Rectal smooth muscle tissue (tissue), 1 donor: ENCODE data around the gene LIMCH1.
"Not testable (repeated sequence)": the region's sequence is repeated elsewhere in the genome, so short reads cannot be mapped to it uniquely, and the experiment has no call there.

Experiments
- H3K27ac ChIP-seq: one replicate; pipeline ENCODE4 v1.7.0; 2013; ENCODE audit warnings: low read depth, low read length, inconsistent platforms
- H3K27me3 ChIP-seq: one replicate; pipeline ENCODE4 v1.7.0; 2013; ENCODE audit warnings: low read length; ENCODE audit not compliant: control insufficient read depth, insufficient read depth
- H3K36me3 ChIP-seq: one replicate; pipeline ENCODE4 v1.7.0; 2013; ENCODE audit warnings: low read length; ENCODE audit not compliant: control insufficient read depth, insufficient read depth
- H3K4me1 ChIP-seq: one replicate; pipeline ENCODE4 v1.7.0; 2013; ENCODE audit warnings: low read length; ENCODE audit not compliant: control insufficient read depth, insufficient read depth
- H3K4me3 ChIP-seq: one replicate; pipeline ENCODE4 v1.7.0; 2013; ENCODE audit warnings: low read length
- H3K9ac ChIP-seq: one replicate; pipeline ENCODE4 v1.7.0; 2013; ENCODE audit warnings: low read length

The LIMCH1 gene

DNA sequence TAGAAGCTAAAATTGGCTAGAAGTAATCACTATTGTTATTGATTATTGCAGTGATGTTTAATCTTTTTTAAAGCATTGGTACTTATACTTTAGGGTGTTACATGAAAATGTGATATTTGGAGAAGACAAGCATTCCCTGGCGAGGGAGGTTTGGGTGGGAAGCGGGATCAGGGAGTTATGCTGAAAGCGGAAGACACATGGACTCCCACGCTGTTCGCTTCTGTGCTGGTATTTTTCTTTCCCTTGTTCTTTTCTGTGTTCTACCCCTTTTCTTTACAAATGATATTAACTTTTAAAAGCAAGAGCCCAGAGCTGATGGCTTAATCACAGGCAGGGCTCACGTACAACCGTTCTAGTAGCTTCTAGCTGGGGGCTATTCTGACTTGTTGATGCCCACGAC, 148.9 kb downstream of the LIMCH1 start:
- Histone ChIP-seq H3K27ac (no peak overlapping the region), H3K27me3 (no peaks in the 10 kb centered on the region), H3K9ac (no peak overlapping the region), H3K4me3 (no peak overlapping the region), H3K4me1 (no peaks in the 10 kb centered on the region), H3K36me3 (peaks cover 5% of the 10 kb centered on the region)

GRCh38 chr4:41687971-41688370, 150.0 kb downstream of the LIMCH1 start:
- Histone ChIP-seq H3K27ac (no peak overlapping the region), H3K9ac (no peak overlapping the region), H3K36me3 (peaks cover 5% of the 10 kb centered on the region), H3K27me3 (no peaks in the 10 kb centered on the region), H3K4me1 (no peaks in the 10 kb centered on the region), H3K4me3 (no peak overlapping the region)

DNA sequence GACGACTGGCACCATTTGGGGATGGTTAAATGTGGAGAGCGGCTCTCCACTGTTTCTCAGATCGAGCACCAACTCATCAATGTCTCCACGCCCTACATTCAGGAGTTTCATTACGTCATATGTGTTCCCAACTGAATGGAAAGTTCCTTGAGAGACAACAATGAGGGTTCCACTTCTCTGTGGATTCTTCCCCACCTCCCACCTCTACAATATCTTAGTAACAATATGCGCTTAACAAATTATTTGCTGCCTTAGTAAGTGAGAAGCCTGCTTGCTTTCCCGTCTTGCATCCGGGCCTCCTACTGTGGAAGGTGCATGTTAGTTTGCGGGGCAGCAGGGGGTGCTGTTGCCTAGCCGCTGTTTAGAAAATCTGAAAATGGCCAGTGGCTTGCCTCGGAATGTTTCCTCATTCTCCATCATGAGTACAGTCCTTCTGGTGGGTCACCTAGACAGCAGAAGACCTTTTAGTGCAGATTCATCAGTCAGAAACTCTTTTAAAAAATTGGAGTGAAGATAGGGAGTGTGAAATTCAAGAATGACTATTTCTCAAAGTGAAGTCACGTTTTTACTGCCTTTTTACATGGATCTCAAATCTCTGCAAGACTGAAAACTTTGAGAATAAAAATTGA, 154.9 kb downstream of the LIMCH1 start:
- no peak overlapping the region for H3K27ac ChIP-seq

DNA sequence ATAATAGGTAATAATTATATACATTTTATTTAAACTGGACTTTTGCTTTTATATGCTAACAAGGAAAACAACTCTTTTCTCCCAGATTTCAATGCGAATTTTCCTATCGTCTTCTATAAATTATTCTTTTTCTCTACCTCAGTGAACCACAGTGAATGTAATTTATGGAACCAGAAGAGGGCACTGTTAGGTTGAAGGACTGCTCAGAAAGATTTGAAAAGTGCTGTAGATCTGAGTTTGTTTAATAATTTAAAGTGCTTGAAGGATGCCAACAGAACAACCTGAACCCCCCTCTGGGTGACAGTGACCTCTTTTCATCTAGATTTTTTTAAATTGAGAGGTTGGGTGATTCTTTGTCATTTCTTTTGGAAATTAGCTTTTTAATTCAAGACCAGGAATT, 155.7 kb downstream of the LIMCH1 start:
- H3K36me3 ChIP-seq = peaks cover 4% of the 10 kb centered on the region
- no peaks in the 10 kb centered on the region for H3K4me1 ChIP-seq
- no peak overlapping the region for H3K9ac ChIP-seq
- no peaks in the 10 kb centered on the region for H3K27me3 ChIP-seq
- H3K4me3 ChIP-seq = no peak overlapping the region
- no peak overlapping the region for H3K27ac ChIP-seq

More for the DNA sequence above, 154.9 kb downstream of the LIMCH1 start:
- H3K9ac ChIP-seq = no peak overlapping the region
- no peak overlapping the region for H3K4me3 ChIP-seq
- H3K27me3 ChIP-seq = no peaks in the 10 kb centered on the region
- H3K36me3 ChIP-seq = peaks cover 5% of the 10 kb centered on the region
- no peaks in the 10 kb centered on the region for H3K4me1 ChIP-seq

DNA sequence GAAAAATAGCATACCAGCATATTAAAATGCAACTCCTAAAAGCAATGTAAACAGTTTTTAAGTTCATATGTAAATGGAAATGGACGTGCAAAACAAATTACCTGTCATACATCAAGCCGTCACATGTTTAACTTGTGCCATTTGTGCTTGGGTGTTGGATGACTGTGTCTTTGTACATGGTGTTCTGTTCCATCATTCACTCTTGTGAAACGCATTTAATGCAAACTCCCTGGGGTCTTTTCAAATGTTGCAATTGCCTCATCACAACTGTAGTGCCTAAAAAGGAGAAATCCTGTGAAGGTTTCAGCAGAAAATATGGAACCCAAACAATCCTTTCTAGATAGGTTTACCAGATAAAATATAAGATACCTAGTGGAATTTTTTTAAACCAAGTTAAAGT, 158.2 kb downstream of the LIMCH1 start:
- H3K27ac ChIP-seq = no peak overlapping the region
- no peak overlapping the region for H3K4me3 ChIP-seq
- H3K36me3 ChIP-seq = no peaks in the 10 kb centered on the region
- no peaks in the 10 kb centered on the region for H3K27me3 ChIP-seq
- H3K4me1 ChIP-seq = no peaks in the 10 kb centered on the region
- H3K9ac ChIP-seq = no peak overlapping the region

- H3K4me1 ChIP-seq = no peaks in the 10 kb centered on the region
- no peak overlapping the region for H3K4me3 ChIP-seq
- no peaks in the 10 kb centered on the region for H3K36me3 ChIP-seq
- H3K9ac ChIP-seq = no peak overlapping the region
- no peak overlapping the region for H3K27ac ChIP-seq
- no peaks in the 10 kb centered on the region for H3K27me3 ChIP-seq
Measured at GRCh38 chr4:41696763-41697162, 158.8 kb downstream of the LIMCH1 start.

DNA sequence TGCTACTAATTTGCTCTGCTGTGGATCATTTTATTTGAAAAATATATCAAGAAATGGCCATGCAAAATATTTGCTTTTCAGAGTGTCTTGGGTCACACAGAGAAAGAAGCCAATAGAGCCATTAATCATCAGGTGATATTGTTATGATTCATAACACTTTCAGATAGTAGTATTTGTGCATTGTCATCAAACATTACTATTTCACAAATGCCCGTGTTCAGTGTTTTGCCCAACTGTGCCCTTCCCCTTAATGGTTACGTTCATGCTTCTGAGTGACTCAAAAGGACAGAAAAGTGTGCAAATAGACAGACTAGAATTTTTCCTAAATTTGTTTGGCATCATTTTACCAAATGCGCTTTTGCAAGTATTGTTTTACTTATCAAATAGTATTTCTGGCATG, 164.0 kb downstream of the LIMCH1 start:
- H3K4me3 ChIP-seq = no peak overlapping the region
- H3K4me1 ChIP-seq = no peaks in the 10 kb centered on the region
- H3K9ac ChIP-seq = no peak overlapping the region
- no peaks in the 10 kb centered on the region for H3K27me3 ChIP-seq
- no peak overlapping the region for H3K27ac ChIP-seq
- no peaks in the 10 kb centered on the region for H3K36me3 ChIP-seq

DNA sequence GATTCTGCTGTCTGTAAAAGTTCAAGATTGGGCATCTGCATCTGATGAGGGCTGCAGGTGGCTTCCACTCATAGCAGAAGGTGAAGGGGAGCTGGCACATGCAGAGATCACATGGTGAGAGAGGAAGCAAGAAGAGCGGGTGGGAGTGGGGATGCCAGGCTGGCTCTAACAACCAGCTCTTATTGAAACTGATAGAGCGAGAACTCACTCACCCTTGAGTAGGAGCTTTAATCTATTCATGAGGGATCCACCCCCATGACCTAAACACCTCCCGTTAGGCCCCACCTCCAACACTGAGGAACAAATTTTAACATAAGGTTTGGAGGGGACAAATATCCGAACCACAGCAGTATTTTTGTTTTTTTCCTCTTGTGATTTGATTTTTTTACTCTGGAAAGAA, 164.8 kb downstream of the LIMCH1 start:
- Histone ChIP-seq H3K36me3 (no peaks in the 10 kb centered on the region), H3K27me3 (no peaks in the 10 kb centered on the region), H3K9ac (no peak overlapping the region), H3K4me3 (no peak overlapping the region), H3K4me1 (no peaks in the 10 kb centered on the region), H3K27ac (no peak overlapping the region)

DNA sequence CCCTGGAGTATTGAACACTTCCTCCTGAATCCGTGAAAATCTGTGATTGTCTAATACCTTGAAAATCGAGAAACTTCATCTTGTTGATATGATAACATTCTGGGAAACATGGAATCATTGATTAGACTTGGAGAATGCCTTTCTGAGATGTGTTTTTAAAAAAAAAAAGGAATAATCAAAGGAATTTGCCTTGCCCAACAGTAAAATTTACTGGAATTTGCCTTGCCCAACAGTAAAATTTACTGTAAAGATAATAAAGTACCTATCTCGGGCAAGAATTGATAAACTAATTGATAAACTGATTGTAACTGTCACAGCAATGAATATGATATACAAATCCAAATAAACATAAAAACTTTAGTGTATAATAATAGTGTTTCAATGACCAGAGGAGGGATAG, 165.8 kb downstream of the LIMCH1 start:
- Histone ChIP-seq H3K27ac (no peak overlapping the region), H3K36me3 (no peaks in the 10 kb centered on the region), H3K9ac (no peak overlapping the region)

GRCh38 chr4:41709844-41710481, 172.0 kb downstream of the LIMCH1 start:
- Histone ChIP-seq H3K27me3 (no peaks in the 10 kb centered on the region), H3K36me3 (no peaks in the 10 kb centered on the region)

More for the DNA sequence above, 165.8 kb downstream of the LIMCH1 start:
- Histone ChIP-seq H3K27me3 (no peaks in the 10 kb centered on the region), H3K4me1 (no peaks in the 10 kb centered on the region), H3K4me3 (no peak overlapping the region)

DNA sequence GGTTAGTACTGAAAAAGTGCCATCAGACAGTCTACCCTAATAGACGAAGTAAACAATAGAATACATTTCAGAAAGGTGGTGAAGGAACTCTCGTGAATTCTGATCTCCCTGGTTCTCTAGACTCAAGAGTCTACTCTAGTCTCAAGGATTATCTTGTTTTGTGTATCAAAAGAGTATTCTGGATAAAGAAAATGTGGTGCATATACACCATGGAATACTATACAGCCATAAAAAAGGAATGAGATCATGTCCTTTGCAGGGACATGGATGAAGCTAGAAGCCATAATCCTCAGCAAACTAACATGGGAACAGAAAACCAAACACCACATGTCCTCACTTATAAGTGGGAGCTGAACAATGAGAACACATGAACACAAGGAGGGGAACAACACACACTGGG, 173.7 kb downstream of the LIMCH1 start:
- H3K27ac ChIP-seq, H3K4me3 ChIP-seq, H3K27me3 ChIP-seq, H3K36me3 ChIP-seq, H3K9ac ChIP-seq, H3K4me1 ChIP-seq: not testable (repeated sequence)

More at GRCh38 chr4:41709844-41710481, 172.0 kb downstream of the LIMCH1 start:
- Histone ChIP-seq H3K9ac (no peak overlapping the region), H3K4me1 (no peaks in the 10 kb centered on the region), H3K4me3 (no peak overlapping the region), H3K27ac (no peak overlapping the region)

DNA sequence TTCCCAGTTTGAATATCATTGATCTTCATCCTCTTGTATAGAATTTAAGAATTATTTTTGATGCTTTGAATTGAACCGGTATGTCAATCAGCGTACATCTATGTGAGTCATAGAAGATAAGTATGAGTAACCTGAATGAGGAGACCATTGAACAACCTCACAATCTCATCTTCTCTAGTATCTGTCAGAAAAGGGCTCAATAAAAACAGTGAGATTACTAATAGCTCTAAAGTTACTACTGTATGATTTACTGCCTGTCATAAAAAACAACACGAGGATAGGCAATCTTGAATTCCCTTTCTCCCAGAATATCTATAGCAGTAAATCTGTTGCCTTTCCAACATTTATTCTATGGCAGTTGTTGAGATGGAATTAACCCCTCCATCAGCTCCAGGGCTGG, 174.5 kb downstream of the LIMCH1 start:
- no peak overlapping the region for H3K27ac ChIP-seq
- H3K27me3 ChIP-seq = no peaks in the 10 kb centered on the region
- H3K36me3 ChIP-seq = no peaks in the 10 kb centered on the region

DNA sequence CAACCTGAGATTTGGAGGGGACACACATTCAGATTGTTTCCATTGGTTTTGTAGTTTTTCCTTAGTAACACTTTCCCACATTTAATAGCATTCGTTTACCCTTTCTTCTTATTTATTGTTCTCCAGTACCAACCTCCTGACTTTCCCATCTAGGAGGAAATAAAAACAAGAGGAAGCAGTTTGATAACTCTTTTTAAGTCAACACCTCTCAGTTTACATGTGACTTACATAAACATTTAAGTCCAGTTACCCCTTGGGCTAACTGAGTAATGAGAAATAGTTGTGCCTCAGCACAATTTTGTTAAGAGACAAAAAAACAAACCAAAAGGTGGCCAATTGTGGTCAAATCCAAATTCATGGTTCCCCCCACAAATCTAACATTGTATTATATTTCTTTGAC, 175.8 kb downstream of the LIMCH1 start:
- Histone ChIP-seq H3K4me1 (no peaks in the 10 kb centered on the region), H3K27me3 (no peaks in the 10 kb centered on the region), H3K27ac (no peak overlapping the region), H3K9ac (no peak overlapping the region), H3K36me3 (no peaks in the 10 kb centered on the region), H3K4me3 (no peak overlapping the region)

More for the DNA sequence above, 174.5 kb downstream of the LIMCH1 start:
- Histone ChIP-seq H3K4me3 (no peak overlapping the region), H3K4me1 (no peaks in the 10 kb centered on the region), H3K9ac (no peak overlapping the region)
